Endothelial cell (in vitro differentiated cells): ENCODE data around the gene ARMH1. TPM values are rescaled to one million over a fixed set of nuclear protein-coding genes. Genes with fewer than 3 reads are reported as not detected.
"Not testable (repeated sequence)": the region's sequence is repeated elsewhere in the genome, so short reads cannot be mapped to it uniquely, and the experiment has no call there.

ENCODE experiments used
- DNase-seq: peaks from one replicate; pipeline ENCODE4 v3.0.0; 2021; ENCODE audit warnings: low spot score
- H3K27ac Mint-ChIP-seq: one replicate; pipeline ENCODE4 v1.8.0; 2021; ENCODE audit warnings: mixed read lengths, inconsistent platforms; ENCODE audit not compliant: unreplicated experiment
- H3K27me3 Mint-ChIP-seq: one replicate; pipeline ENCODE4 v1.8.0; 2021; ENCODE audit warnings: mild to moderate bottlenecking, moderate library complexity, mixed read lengths, inconsistent platforms; ENCODE audit not compliant: unreplicated experiment
- H3K36me3 Mint-ChIP-seq: one replicate; pipeline ENCODE4 v1.8.0; 2021; ENCODE audit warnings: mild to moderate bottlenecking, low read depth, mixed read lengths, inconsistent platforms; ENCODE audit not compliant: unreplicated experiment
- H3K4me1 Mint-ChIP-seq: one replicate; pipeline ENCODE4 v1.8.0; 2021; ENCODE audit warnings: mild to moderate bottlenecking, mixed read lengths, inconsistent platforms; ENCODE audit not compliant: unreplicated experiment
- H3K4me3 Mint-ChIP-seq: one replicate; pipeline ENCODE4 v1.8.0; 2021; ENCODE audit warnings: mild to moderate bottlenecking, mixed read lengths, inconsistent platforms; ENCODE audit not compliant: unreplicated experiment
- H3K9me3 Mint-ChIP-seq: one replicate; pipeline ENCODE4 v1.8.0; 2021; ENCODE audit warnings: mixed read lengths, inconsistent platforms; ENCODE audit not compliant: unreplicated experiment
- CTCF ChIP-seq: fragments of 200-600 bp; sonication (generic); IDR thresholded peaks from one replicate; pipeline ENCODE4 v1.5.0; 2021; ENCODE audit warnings: antibody characterized with exemption; ENCODE audit not compliant: unreplicated experiment
- total RNA-seq: library from RNA; stranded (reverse); fragmentation: NEBNext Ultra II Directional; extraction: Animal tissue kit (Norgen Biotek cat#: 25700); gene quantifications from one replicate; pipeline ENCODE4 v1.2.1, GENCODE V29; 2021; ENCODE audit not compliant: unreplicated experiment

ARMH1 gene
- total RNA-seq, 1 donor from 2014 or later, result 4.1 TPM

- H3K27ac Mint-ChIP-seq, result peak within 1 kb of the TSS; percentile 100
Observed at GRCh38 chr1:44730741-44731512, 56.4 kb downstream of the ARMH1 start, which contains the start of gene RNU5D-1. RNU5D-1 (minus strand) TSS chr1:44731170.

GRCh38 chr1:44733365-44733764 lies 58.9 kb downstream of the ARMH1 start:
- Mint-ChIP-seq H3K36me3 (peaks cover 4% of the 10 kb centered on the region), H3K4me3 (no peak overlapping the region), H3K9me3 (no peaks in the 10 kb centered on the region), H3K4me1 (peaks cover 10% of the 10 kb centered on the region), H3K27me3 (peaks cover 5% of the 10 kb centered on the region), H3K27ac (no peak overlapping the region)
- no peak for TF ChIP-seq CTCF
- DNase-seq, result no peak

More at GRCh38 chr1:44730741-44731512, 56.4 kb downstream of the ARMH1 start, which contains the start of gene RNU5D-1:
- peaks cover 10% of the 10 kb centered on the region for H3K4me1 Mint-ChIP-seq
- no peaks in the 10 kb centered on the region for H3K9me3 Mint-ChIP-seq
- peaks cover 4% of the 10 kb centered on the region for H3K36me3 Mint-ChIP-seq
- H3K4me3 Mint-ChIP-seq, result peak within 1 kb of the TSS; percentile 10
- peak; percentile 93 for DNase-seq
- TF ChIP-seq CTCF, result peak; percentile 89
- peaks cover 3% of the 10 kb centered on the region for H3K27me3 Mint-ChIP-seq

DNA sequence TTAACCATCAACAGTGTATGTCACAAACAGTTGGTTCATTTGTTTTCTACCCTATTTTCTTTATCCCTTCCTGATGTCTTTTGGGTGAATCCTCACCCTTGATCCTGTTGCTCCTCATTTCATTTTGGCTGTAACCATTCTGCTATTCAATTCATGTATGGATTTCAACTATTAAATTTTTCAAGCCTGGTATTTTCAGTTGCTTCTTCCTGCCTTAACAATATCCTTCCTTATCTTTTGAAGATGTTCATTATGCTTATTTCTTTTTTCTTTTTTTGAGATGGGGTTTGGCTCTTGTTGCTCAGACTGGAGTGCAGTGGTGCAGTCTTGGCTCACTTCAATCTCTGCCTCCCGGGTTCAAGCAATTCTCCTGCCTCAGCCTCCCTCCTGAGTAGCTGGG lies 59.3 kb downstream of the ARMH1 start:
- DNase-seq, result no peak
- peaks cover 4% of the 10 kb centered on the region for H3K36me3 Mint-ChIP-seq
- H3K4me1 Mint-ChIP-seq, result peaks cover 10% of the 10 kb centered on the region
- H3K9me3 Mint-ChIP-seq, result no peaks in the 10 kb centered on the region
- H3K27me3 Mint-ChIP-seq, result peaks cover 5% of the 10 kb centered on the region
- no peak overlapping the region for H3K4me3 Mint-ChIP-seq
- TF ChIP-seq CTCF, result no peak
- H3K27ac Mint-ChIP-seq, result no peak overlapping the region

DNA sequence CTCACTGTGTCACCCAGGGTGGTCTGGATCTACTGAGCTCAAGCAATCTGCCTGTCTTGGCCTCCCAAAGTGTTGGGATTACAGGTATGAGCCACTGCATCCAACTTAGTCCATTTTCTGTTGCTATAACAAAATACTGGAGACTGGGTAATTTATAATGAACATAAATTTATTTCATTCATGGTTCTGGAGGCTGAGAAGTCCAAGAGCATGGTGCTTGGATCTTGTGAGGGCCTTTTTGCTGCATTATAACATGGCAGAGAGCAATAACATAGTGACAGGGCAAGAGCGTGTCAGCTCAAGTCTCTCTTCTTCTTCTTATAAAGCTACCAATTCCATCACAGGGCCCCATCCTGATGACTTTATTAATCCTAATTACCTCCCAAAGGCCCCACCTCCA lies 61.5 kb downstream of the ARMH1 start:
- H3K4me1 Mint-ChIP-seq, result peaks cover 25% of the 10 kb centered on the region
- TF ChIP-seq CTCF, result no peak
- DNase-seq, result no peak
- H3K36me3 Mint-ChIP-seq, result peaks cover 7% of the 10 kb centered on the region
- no peak overlapping the region for H3K4me3 Mint-ChIP-seq
- no peaks in the 10 kb centered on the region for H3K9me3 Mint-ChIP-seq
- H3K27me3 Mint-ChIP-seq, result peaks cover 9% of the 10 kb centered on the region
- no peak overlapping the region for H3K27ac Mint-ChIP-seq

DNA sequence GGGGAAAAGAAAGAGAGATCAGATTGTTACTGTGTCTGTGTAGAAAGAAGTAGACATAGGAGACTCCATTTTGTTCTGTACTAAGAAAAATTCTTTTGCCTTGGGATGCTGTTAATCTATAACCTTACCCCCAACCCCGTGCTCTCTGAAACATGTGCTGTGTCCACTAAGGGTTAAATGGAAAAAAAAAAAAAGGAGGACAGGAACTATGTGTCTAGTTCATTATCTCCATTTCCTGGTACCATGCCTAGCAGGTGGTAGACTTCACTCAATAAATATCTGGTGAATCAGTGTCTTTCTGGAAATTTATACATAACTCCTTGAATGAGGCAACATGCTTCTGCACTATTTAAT lies 64.4 kb downstream of the ARMH1 start:
- Mint-ChIP-seq H3K4me3 (peak overlapping the region; percentile 97), H3K4me1 (peaks cover 17% of the 10 kb centered on the region)

More for the DNA sequence above, 64.4 kb downstream of the ARMH1 start:
- peak overlapping the region; percentile 95 for H3K27ac Mint-ChIP-seq
- not testable (repeated sequence) for H3K36me3 Mint-ChIP-seq, H3K27me3 Mint-ChIP-seq, H3K9me3 Mint-ChIP-seq, DNase-seq
